HepG2 (cell line): ENCODE measurements around the gene PLA2G4F. TPM values are rescaled to one million over a fixed set of nuclear protein-coding genes. Genes with fewer than 3 reads are reported as not detected.

Source experiments
- ATAC-seq: fragments of 200-7000 bp; cut with Tn5 transposase; 3 replicates; pipeline ENCODE4 v1.9.1; 2020; ENCODE audit warnings: mild to moderate bottlenecking, moderate library complexity
- BruUV-seq: library from RNA; stranded (reverse); fragments of 400-500 nt; replicated peaks from 2 replicates; lab custom pipeline; 2021; lab: Mats Ljungman, UMichigan
- CTCF ChIA-PET: fragments of 300-600 bp; formaldehyde crosslinking; extraction: SDS; loops from one replicate; lab custom pipeline; 2021; ENCODE audit warnings: low total read pairs, inconsistent platforms, low intra/inter-chr PET ratio; lab: Yijun Ruan, JAX
- POLR2A ChIA-PET: fragments of 350-600 bp; sonication (Branson Sonifier 250); formaldehyde crosslinking; loops from one replicate; lab custom pipeline; 2020; ENCODE audit warnings: antibody characterized with exemption, inconsistent platforms; lab: Yijun Ruan, JAX
- DNase-seq: peaks from one replicate; pipeline ENCODE4 v3.0.0-alpha.2; 2015; ENCODE audit warnings: low spot score
- FAIRE-seq: peaks from 3 replicates; lab custom pipeline; 2011; peaks lifted over from hg19 to GRCh38; lab: Jason Lieb, UNC
- H2AFZ ChIP-seq: one replicate; pipeline ENCODE4 v1.6.1; 2011; ENCODE audit warnings: low read length, inconsistent platforms
- H3K27ac ChIP-seq: fragments of 300-600 bp; 3 replicates; pipeline ENCODE4 v1.8.0; 2011; ENCODE audit warnings: mixed run types, mild to moderate bottlenecking, mixed read lengths, low read length, inconsistent platforms; ENCODE audit not compliant: insufficient read depth; ENCODE audit errors: extremely low read length
- H3K27me3 ChIP-seq, 2 experiments: fragments of 200-600 bp in 1 of 2; 2 replicates in 1 of 2; 3 replicates in 1 of 2; pipeline versions ENCODE4 v1.6.0 to v1.8.0; 2011; ENCODE audit warnings: low read length in 2 of 2, mild to moderate bottlenecking in 2 of 2, moderate library complexity in 2 of 2, inconsistent platforms in 1 of 2; ENCODE audit not compliant: insufficient read depth in 2 of 2, control insufficient read depth in 1 of 2
- H3K36me3 ChIP-seq, 2 experiments: fragments of 200-600 bp in 1 of 2; replicated peaks in 1 of 2; 2 replicates in 1 of 2; 3 replicates in 1 of 2; pipeline versions ENCODE4 v1.5.1 to v1.8.0; 2011; ENCODE audit warnings: low read length in 2 of 2, inconsistent platforms in 1 of 2; ENCODE audit not compliant: insufficient read depth in 2 of 2, control insufficient read depth in 1 of 2
- H3K4me1 ChIP-seq: 2 replicates; pipeline ENCODE4 v1.5.1; 2012; ENCODE audit warnings: low read length, inconsistent platforms; ENCODE audit not compliant: insufficient read depth
- H3K4me2 ChIP-seq: 2 replicates; pipeline ENCODE4 v1.6.0; 2011; ENCODE audit warnings: low read depth, low read length, inconsistent platforms
- H3K4me3 ChIP-seq, 3 experiments: fragments of 200-600 bp in 1 of 3; sonication (generic), shearing (Covaris generic) in 1 of 3; replicated peaks in 1 of 3; 2 replicates each; pipeline ENCODE4 v1.5.1; 2011 to 2016; ENCODE audit warnings: low read length in 3 of 3, inconsistent platforms in 2 of 3, low read depth in 2 of 3, mild to moderate bottlenecking in 2 of 3, control low read depth in 1 of 3, mixed read lengths in 1 of 3; ENCODE audit not compliant: insufficient read depth in 1 of 3
- H3K79me2 ChIP-seq: one replicate; pipeline ENCODE4 v1.6.1; 2011; ENCODE audit warnings: low read length, inconsistent platforms; ENCODE audit not compliant: insufficient read depth
- H3K9ac ChIP-seq: 2 replicates; pipeline ENCODE4 v1.6.0; 2011; ENCODE audit warnings: mild to moderate bottlenecking, low read depth, low read length, inconsistent platforms; ENCODE audit not compliant: insufficient read depth
- H3K9me3 ChIP-seq: 2 replicates; pipeline ENCODE4 v1.5.1; 2012; ENCODE audit warnings: mild to moderate bottlenecking, low read length
- H4K20me1 ChIP-seq: 2 replicates; pipeline ENCODE4 v1.6.0; 2011; ENCODE audit warnings: inconsistent platforms, mild to moderate bottlenecking, low read length, moderate library complexity; ENCODE audit not compliant: insufficient read depth
- AHR ChIP-seq: IDR thresholded peaks from 2 replicates; pipeline ENCODE4 v1.6.1; 2018; ENCODE audit warnings: missing genetic modification reagents, missing compliant biosample characterization
- CCAR2 ChIP-seq: fragments of 200-400 bp; formaldehyde crosslinking; optimal IDR thresholded peaks from 2 replicates; pipeline ENCODE3; 2018; ENCODE audit warnings: low read depth, mild to moderate bottlenecking, low read length, moderate library complexity
- CHCHD3 ChIP-seq: sonication (generic); formaldehyde crosslinking; IDR thresholded peaks from 2 replicates; pipeline ENCODE4 v1.8.0; 2022; ENCODE audit warnings: mild to moderate bottlenecking, missing genetic modification reagents, moderate library complexity
- GFI1 ChIP-seq: sonication (generic); formaldehyde crosslinking; IDR thresholded peaks from 2 replicates; pipeline ENCODE4 v1.5.0; 2020; ENCODE audit warnings: missing genetic modification reagents, mild to moderate bottlenecking, borderline replicate concordance
- GMEB2 ChIP-seq: IDR thresholded peaks from 2 replicates; pipeline ENCODE4 v1.6.1; 2016; ENCODE audit warnings: missing biosample characterization, missing genetic modification reagents, low read depth
- MLLT10 ChIP-seq: sonication (generic); formaldehyde crosslinking; IDR thresholded peaks from 2 replicates; pipeline ENCODE4 v1.4.0; 2020; ENCODE audit warnings: missing genetic modification reagents
- SMAD3 ChIP-seq: sonication (generic); formaldehyde crosslinking; IDR thresholded peaks from 2 replicates; pipeline ENCODE4 v1.4.0; 2020; ENCODE audit warnings: missing genetic modification reagents
- SOX6 ChIP-seq, 2 experiments: fragments of 450-650 bp in 1 of 2; sonication (generic) in 1 of 2; formaldehyde crosslinking in 1 of 2; IDR thresholded peaks; 2 replicates each; pipeline versions ENCODE4 v1.4.0 to v1.6.1; 2017 to 2020; ENCODE audit warnings: antibody characterized with exemption in 1 of 2, mild to moderate bottlenecking in 1 of 2, missing genetic modification reagents in 1 of 2
- ZBTB4 ChIP-seq: sonication (generic); formaldehyde crosslinking; IDR thresholded peaks from 2 replicates; pipeline ENCODE4 v1.4.0; 2020; ENCODE audit warnings: missing genetic modification reagents, mild to moderate bottlenecking, borderline replicate concordance
- ZNF143 ChIP-seq: sonication (generic); formaldehyde crosslinking; IDR thresholded peaks from 2 replicates; pipeline ENCODE4 v1.4.0; 2020; ENCODE audit warnings: missing genetic modification reagents
- ZNF792 ChIP-seq: IDR thresholded peaks from 2 replicates; pipeline ENCODE4 v1.6.1; 2016
- WGBS: methylation state at CpG from one replicate; pipeline ENCODE4 v1.1.6; 2017; ENCODE audit warnings: low lambda C conversion rate; 5-methylcytosine and 5-hydroxymethylcytosine counted together
- in situ Hi-C: cut with HindIII; loops from 2 replicates; pipeline ENCODE4 v1.10.0; 2017; ENCODE audit warnings: low pct_unique_long_range_greater_than_20kb; ENCODE audit not compliant: extremely low pct_ligation_motif_present
- intact Hi-C: fragments of 100-400 bp; cut with micrococcal nuclease; formaldehyde crosslinking; loops from one replicate; pipeline ENCODE4 v1.10.0; 2022; ENCODE audit not compliant: unreplicated experiment
- polyA plus RNA-seq, 8 experiments: library from polyadenylated mRNA; depleted of rRNA in 3 of 8; stranded (reverse) in 7 of 8; unstranded in 1 of 8; fragments of >200 nt; fragmentation: Illumina TruSeq in 4 of 8; extraction: Trizol in 4 of 8; gene quantifications; 2 replicates each; pipeline versions ENCODE4 v1.2.1 to v1.2.3, GENCODE V29; 2011 to 2016; ENCODE audit warnings: low read depth in 4 of 8, missing spikeins in 1 of 8, mixed read lengths in 1 of 8; ENCODE audit not compliant: insufficient read depth in 1 of 8
- total RNA-seq, 5 experiments: library from RNA; depleted of rRNA; stranded (reverse); fragments of >200 nt; fragmentation: Illumina TruSeq; extraction: Trizol; gene quantifications; 2 replicates each; pipeline ENCODE4 v1.2.3, GENCODE V29; 2016; ENCODE audit warnings: low read depth in 1 of 5
- TF ChIP-seq, protein P1 (sequence below): IDR thresholded peaks from 2 replicates; pipeline ENCODE4 v1.6.1; 2016
- TF ChIP-seq, protein P2 (sequence below), 2 experiments: sonication (generic) in 1 of 2; formaldehyde crosslinking in 1 of 2; IDR thresholded peaks; 2 replicates each; pipeline versions ENCODE4 v1.4.0 to v1.6.1; 2016 to 2020; ENCODE audit warnings: borderline replicate concordance in 1 of 2, low read depth in 1 of 2, mild to moderate bottlenecking in 1 of 2, missing genetic modification reagents in 1 of 2

PLA2G4F gene
- total and polyA plus RNA-seq, 2 of the 13 experiments (the other 11 are each of a cell fraction or from before 2014, with no cell fraction given): 0.07 TPM; not detected in 1

DNA sequence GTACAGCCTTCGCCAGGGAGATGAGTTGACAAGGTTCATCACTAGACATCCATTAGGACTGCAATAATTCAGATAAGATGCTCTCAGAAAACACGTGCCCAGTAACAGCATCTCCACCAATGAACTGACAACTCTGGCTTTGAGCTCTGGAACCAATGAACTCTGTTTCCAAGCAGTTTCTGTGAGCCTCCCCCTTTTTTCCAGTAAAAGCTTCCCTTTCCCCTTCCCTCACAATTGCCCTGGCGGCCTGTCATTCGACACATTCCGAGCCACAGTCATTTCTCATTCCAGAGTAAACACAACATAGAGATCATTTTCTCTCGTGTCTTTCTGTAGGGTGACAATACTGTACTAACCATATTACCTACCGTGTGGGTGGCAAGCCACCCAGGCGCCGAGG is 65.7 kb downstream of the PLA2G4F start:
- H3K36me3 ChIP-seq: no peaks in the 10 kb centered on the region
- no peak for ATAC-seq
- no peak for DNase-seq
- BruUV-seq: no TSS peak
- POLR2A ChIA-PET: no interaction called here
- CTCF ChIA-PET: no interaction called here
- WGBS: 59% methylated on average over 9 of the region's 9 CpGs
- H3K27me3 ChIP-seq: peaks cover 12 to 48% of the 10 kb centered on the region in 2 experiments; a peak in 4 of 5 replicates
- intact Hi-C loops (no loop called here), in situ Hi-C loops (loop anchor here (5.0 kb wide), 1 partner anchor 42 kb away; no protein-coding TSS in a partner anchor)
- no peak for TF ChIP-seq MLLT10 (CRISPR knock-in tag)
- TF ChIP-seq ZBTB4: no peak
- TF ChIP-seq GMEB2 (CRISPR knock-in tag): no peak
- no peak for TF ChIP-seq SMAD3
- TF ChIP-seq CCAR2: no peak
- TF ChIP-seq, protein P1, sequence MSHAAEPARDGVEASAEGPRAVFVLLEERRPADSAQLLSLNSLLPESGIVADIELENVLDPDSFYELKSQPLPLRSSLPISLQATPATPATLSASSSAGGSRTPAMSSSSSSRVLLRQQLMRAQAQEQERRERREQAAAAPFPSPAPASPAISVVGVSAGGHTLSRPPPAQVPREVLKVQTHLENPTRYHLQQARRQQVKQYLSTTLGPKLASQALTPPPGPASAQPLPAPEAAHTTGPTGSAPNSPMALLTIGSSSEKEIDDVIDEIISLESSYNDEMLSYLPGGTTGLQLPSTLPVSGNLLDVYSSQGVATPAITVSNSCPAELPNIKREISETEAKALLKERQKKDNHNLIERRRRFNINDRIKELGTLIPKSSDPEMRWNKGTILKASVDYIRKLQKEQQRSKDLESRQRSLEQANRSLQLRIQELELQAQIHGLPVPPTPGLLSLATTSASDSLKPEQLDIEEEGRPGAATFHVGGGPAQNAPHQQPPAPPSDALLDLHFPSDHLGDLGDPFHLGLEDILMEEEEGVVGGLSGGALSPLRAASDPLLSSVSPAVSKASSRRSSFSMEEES (CRISPR knock-in tag): no peak
- TF ChIP-seq ZNF792 (CRISPR knock-in tag): no peak
- TF ChIP-seq, protein P2, sequence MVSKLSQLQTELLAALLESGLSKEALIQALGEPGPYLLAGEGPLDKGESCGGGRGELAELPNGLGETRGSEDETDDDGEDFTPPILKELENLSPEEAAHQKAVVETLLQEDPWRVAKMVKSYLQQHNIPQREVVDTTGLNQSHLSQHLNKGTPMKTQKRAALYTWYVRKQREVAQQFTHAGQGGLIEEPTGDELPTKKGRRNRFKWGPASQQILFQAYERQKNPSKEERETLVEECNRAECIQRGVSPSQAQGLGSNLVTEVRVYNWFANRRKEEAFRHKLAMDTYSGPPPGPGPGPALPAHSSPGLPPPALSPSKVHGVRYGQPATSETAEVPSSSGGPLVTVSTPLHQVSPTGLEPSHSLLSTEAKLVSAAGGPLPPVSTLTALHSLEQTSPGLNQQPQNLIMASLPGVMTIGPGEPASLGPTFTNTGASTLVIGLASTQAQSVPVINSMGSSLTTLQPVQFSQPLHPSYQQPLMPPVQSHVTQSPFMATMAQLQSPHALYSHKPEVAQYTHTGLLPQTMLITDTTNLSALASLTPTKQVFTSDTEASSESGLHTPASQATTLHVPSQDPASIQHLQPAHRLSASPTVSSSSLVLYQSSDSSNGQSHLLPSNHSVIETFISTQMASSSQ (IDR thresholded peaks at IDR 0.05; ENCODE audit: low read depth): no peak
- TF ChIP-seq, protein P2 (CRISPR knock-in tag; IDR thresholded peaks at IDR 0.05; ENCODE audit: borderline replicate concordance): no peak
- no peak for TF ChIP-seq CHCHD3
- TF ChIP-seq AHR: no peak
- TF ChIP-seq GFI1: no peak
- no peak for TF ChIP-seq SOX6 (IDR thresholded peaks at IDR 0.05)
- no peak for TF ChIP-seq SOX6 (CRISPR knock-in tag; IDR thresholded peaks at IDR 0.05)
- no peak for TF ChIP-seq ZNF143 (CRISPR knock-in tag)
- H3K9me3 ChIP-seq: no peaks in the 10 kb centered on the region
- H2AFZ ChIP-seq: no peak overlapping the region
- H3K27ac ChIP-seq: no peak overlapping the region
- FAIRE-seq: no peak
- peaks cover 70% of the 10 kb centered on the region for H3K4me1 ChIP-seq
- no peak overlapping the region for H3K4me3 ChIP-seq
- H3K4me2 ChIP-seq: peak overlapping the region; percentile 30; the same call in 1 of the 2 replicates
- H4K20me1 ChIP-seq: no peaks in the 10 kb centered on the region
- no peaks in the 10 kb centered on the region for H3K79me2 ChIP-seq
- no peak overlapping the region for H3K9ac ChIP-seq
